NCI-H187 (cell line): Measurements from ENCODE around the gene CDK5RAP1.

Experiments used
- DNase-seq, 2 experiments: peaks; one replicate each; lab custom pipeline; 2025; lab: John Stamatoyannopoulos, UW

Gene CDK5RAP1

GRCh38 chr20:33333616-33334015 is 67.7 kb downstream of the CDK5RAP1 start:
- no peak for DNase-seq

DNA sequence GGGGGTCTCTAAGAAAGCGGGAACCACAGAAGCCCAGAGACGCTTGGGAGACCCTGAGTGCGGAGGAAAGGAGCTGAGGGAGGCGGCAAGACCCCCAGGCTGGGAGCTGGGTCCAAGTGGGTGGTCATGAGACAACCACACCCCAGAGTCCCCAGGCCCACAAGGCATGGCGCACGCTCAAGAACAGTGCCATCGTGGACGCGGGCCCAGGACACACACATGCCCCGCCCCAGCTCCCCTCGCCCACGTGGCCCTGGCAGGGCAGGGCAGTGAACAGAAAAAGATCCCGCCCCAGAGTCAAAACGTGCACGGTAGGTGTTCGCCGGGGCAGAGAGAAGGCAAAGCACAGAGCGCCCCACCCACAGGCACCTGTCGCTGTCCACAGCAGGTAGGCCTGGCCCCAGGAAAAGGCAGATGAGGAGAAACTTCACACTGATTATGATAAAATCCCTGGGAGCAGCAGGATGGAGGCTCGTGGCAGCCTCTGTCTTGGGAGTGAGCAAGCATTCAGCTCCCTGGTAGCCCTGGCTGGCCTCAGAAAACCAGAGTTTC is 68.3 kb downstream of the CDK5RAP1 start:
- no peak for DNase-seq

DNA sequence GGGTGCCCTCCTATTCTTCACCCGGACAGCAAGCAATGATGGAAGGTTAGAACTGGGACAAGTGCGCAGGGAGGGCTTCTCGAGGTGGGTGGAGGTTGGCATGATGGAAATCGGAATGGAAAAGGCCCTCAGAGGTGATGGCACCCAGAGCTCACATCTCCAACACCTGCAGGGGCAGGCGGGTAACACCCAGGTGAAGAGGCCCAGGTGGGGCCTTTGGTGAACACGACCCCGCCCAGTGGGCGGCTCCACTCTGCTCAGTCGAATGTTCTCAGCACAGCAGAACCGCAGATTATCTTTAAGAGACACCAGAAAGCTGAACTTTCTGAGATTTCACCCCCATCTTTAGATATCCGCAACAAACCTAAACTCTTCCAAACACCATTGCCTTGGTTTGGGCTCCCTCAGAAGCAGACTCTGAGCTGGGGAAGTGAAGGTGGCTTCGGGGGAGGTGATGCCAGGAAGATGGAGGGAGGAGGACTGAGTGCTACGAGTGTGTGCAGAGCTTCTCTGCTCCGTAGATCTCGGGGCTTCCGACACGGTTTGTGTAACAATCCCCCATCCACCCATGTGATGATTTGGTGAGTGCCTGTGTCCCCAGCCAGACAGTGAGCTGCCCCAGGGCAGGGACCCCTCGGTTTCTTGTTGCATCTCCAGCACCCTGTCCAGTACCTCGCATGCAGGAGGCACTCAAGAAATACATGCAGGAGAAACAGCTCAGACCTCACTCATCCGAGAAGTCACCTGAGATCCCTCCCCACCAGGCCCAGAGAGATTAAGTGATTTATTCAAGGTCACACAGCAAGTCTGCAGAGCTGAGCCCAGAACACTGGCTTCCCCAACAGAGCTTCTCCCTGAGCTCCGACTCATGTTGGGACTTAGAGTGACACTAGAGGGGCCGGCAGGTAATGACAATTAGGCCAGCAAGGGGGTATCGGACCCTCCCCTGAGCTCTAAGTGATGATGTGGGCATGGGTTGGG is 72.9 kb downstream of the CDK5RAP1 start:
- DNase-seq = no peak

DNA sequence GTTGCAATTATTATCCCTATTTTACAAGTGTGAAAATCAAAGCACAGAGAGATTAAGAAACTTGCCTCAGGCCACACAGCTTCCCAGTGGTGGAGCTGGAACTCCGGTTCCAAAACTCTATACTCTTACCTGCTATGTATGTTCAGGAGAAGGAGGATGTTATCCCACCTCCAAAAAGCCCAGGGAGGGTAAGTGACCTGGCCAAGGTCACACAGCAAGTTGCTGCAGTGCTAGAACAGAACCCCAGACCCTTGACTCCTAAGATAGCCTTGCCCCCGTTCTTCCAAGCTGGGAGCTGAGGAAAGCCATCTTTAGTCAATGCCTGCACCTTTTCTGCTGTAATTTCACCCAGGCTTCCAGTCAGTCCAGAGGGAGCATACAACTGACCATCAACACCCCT is 76.0 kb downstream of the CDK5RAP1 start:
- no peak for DNase-seq

DNA sequence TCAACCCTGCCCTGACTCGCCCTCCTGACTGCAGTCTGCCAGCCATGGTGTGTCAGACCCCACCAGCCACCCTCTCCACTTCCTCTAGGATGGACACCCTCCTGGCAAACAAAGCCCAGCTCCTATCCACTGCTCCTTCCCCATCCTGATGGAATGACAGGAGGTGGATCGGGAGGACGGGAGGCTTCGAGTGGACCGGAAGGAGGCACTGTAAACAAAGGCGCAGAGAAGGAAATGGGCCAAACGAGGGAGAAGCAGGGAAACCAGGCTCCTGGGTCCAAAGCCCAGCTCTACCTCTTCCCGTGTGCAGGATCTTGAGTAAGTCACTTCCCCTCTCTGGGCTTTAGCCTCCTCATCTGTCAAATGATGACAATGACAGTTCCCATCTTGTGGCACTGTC is 78.1 kb downstream of the CDK5RAP1 start:
- DNase-seq = no peak

DNA sequence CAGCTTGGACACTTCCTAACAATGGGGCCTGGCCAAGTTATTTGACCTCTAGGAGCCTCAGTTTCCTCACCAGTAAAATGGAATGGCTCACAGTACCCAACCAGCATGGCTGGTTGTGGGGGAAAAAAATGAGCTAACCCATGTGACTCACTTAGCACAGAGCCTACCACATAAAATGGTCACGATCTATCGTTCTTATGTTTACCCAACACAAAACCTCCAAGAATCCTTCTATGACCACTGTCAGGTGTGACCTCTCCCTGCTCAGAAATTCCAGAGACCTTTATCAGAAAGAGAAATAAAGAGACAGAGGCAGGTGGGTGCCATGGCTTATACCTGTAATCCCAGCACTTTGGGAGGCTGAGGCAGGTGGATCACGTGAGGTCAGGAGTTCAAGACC is 78.9 kb downstream of the CDK5RAP1 start:
- no peak for DNase-seq

GRCh38 chr20:33320006-33320405 is 81.3 kb downstream of the CDK5RAP1 start:
- DNase-seq = no peak

- DNase-seq = no peak
Observed at GRCh38 chr20:33318096-33318429, 83.3 kb downstream of the CDK5RAP1 start.

DNA sequence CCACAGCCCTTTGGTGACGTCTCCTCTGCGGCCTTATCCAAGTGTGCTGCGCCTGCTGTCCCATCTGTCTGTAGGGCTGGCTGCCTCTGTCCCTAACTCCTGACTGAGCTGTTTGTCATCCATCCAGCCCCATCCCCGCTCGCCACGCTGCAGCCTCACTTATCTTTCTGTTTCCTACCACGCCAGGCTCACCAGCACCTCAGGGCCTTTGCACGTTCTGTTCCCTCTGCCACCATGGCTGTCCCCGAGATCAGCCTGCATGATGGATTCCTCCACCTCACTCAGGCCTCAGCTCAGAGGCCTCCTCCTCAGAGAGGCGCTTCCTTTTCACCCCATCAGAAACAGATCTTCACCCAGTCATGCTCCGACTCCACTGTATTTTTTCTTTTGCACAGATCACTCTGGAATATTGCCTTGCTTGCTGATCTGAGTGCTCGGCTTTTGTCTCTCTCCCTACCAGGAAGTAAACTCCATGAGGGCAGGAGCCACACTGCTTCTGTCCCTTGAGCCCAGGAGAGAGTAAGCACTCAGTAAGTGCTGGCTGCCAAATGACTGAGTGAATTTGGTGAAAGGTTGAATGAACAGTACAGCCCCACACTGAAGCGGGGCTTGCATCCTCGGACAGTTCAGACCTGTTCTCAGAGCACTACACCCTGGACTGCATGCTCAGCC is 83.8 kb downstream of the CDK5RAP1 start:
- no peak for DNase-seq

DNA sequence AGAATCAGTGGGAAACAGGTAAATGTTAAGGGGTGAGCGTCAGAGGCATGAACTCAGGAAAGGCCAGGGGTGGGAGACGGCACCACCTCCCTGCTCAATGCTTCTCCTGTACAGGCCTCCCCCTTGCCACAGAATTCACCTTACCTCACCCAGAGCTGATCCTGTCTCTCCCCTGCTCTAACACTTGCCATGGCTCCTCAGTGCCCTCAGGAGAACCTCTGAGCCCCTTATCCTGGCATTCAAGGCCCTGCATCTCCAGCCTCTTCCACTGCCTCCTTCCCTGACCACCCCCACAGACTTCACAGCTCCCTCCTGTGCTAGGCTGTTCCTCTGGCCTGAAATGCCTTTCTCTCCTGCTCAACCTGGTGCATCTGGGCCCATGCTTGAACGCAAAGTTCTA is 84.4 kb downstream of the CDK5RAP1 start:
- no peak for DNase-seq

DNA sequence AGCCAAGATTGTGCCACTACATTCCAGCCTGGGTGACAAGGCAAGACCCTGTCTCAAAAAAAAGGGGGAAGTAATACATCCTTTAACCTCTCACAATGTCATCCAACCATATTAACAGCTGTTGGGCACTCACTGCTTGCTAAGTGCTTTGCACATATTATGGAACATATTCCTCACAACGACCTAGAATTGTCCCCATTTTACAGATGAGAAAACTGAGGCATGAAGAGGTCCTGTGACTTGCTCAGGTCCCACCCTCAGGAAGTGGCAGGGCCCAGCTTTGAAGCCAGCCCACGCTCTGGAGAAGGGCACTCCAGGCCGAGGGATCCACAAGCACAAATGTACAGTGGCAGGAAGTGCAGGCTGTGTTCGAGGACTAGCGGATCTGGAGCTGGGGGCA is 85.0 kb downstream of the CDK5RAP1 start:
- no peak for DNase-seq

- DNase-seq = no peak
Observed at GRCh38 chr20:33313686-33314314, 87.5 kb downstream of the CDK5RAP1 start.

- no peak for DNase-seq
Observed at GRCh38 chr20:33312583-33312982, 88.7 kb downstream of the CDK5RAP1 start.

GRCh38 chr20:33311996-33312395 is 89.3 kb downstream of the CDK5RAP1 start:
- DNase-seq = no peak

DNA sequence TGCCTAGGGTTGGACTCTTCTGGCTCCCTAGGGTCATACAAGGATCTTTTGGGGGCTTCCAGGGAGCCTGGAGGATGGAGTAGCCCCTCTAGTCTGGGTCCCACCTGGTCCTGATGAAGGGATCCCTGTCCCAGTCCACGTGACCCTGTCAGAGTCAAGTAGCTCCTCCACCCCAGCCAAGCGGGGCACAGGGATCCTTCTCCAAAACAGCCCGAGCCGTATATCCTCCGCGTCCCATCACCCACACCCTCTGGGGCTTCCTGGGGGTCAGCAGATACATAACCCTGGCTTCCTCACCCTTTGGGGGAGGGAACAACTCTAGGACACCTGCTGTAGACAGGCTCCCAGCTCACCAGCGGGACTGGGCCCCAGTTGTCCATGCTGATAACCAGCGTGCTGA is 90.3 kb downstream of the CDK5RAP1 start:
- DNase-seq = no peak

GRCh38 chr20:33310327-33310899 is 90.9 kb downstream of the CDK5RAP1 start:
- DNase-seq = no peak

DNA sequence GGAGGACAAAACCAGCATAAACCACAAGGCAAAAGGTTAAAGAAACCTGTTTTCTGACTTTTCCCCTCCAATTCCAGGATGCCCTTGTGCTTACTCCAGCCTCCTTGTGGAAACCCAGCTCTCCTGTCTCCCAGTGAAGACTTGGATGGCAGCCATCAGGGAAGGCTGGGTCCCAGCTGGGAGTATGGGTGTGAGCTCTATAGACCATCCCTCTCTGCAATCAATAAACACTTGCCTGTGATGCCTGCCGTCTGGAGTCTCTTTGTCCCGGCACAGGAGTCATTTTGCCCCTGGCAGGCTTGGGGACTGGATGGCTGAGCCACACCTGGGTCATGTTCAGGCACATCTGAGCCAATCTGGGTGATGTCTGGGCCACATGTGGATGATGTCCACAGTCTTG is 91.7 kb downstream of the CDK5RAP1 start:
- DNase-seq = no peak
